GM19452 (cell line): ENCODE data around the gene ATP6V1C2.

Experiments used
- ATAC-seq: cut with Tn5 transposase; IDR thresholded peaks from one replicate; pipeline ENCODE4 v1.9.1; 2021; ENCODE audit not compliant: unreplicated experiment

ATP6V1C2 gene

GRCh38 chr2:10832203-10832936 lies 110.9 kb downstream of the ATP6V1C2 start:
- peak; percentile 82 for ATAC-seq

DNA sequence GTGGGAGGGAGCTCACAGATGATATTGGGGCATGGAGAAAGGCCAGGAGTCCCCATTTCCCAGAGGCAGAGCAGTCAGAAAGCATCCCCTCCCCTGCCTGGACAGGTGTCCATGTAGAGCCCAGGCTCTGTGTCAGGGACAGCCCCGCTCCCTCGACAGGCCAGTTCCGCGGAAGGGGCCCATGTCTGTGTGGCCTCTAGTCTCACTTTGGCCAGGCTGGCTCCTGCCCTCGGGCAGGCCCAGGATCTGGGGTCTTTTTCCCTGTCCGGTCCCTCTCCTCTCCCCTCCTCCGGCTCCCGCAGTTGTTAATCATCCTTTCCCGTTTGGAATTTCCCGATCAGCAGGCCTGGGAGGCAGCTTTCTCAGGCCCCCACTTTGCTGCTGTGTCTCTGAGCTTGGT lies 111.6 kb downstream of the ATP6V1C2 start:
- ATAC-seq = no peak

DNA sequence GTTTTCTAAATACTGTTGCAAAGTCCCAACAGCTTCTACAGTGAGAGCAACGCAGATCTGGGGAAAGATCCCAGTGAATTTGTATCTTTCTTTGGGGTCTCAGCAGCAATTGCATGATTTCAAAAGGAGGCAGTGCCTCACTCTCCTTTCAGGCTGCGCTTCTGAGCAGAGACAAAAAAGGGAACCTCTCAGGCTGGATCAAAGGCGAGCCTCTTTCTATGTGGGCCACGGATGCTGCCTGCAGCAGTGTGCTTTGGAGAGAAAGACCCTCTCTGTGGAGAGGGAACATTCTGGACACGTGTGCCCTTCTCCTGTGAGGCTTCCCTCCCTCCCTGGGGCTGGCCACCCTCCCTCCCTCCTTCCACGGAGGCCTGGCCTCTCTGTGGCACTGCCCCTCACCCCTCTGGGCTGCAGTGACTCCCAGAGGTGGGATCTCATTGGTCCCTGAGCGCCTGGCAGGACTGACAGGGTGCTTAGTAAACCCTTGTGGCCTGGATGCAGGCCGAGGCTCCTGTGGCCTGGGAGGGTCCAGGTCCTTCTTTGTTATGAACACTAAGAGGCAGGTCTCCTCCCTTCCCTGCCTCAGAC lies 112.7 kb downstream of the ATP6V1C2 start:
- ATAC-seq = no peak
